GM21529 (cell line): ENCODE data around the gene UGT1A3.

ENCODE experiments used
- ATAC-seq: cut with Tn5 transposase; IDR thresholded peaks from one replicate; pipeline ENCODE4 v1.9.1; 2021; ENCODE audit not compliant: unreplicated experiment

The UGT1A3 gene

GRCh38 chr2:233793465-233794127 lies 64.8 kb downstream of the UGT1A3 start:
- ATAC-seq = no peak

DNA sequence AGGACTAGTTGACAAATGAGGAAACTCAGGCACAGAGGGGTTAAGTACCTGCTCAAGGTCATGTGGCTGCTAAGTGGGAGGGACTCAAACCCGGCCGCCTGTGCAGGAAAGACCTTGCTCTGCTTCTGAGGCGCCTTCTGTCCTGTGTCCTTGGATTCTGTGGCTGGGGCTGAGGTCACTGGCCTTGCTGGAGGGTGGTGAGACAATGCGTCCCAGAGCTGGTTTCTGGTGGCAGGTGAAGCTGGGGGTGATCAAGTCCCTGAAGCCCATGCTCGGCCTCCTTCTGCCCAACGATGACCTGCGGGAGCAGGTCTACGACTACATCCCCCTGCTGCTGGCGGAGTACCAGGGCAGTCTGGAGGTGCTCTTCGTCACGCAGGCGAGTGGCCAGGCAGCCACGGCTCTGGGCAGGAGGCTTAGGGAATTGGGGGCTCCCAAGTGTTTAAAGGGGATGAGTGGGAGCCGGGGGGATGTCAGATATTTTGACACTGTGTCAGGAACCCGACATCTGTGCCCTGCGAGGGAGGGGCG lies 65.4 kb downstream of the UGT1A3 start:
- ATAC-seq = no peak

DNA sequence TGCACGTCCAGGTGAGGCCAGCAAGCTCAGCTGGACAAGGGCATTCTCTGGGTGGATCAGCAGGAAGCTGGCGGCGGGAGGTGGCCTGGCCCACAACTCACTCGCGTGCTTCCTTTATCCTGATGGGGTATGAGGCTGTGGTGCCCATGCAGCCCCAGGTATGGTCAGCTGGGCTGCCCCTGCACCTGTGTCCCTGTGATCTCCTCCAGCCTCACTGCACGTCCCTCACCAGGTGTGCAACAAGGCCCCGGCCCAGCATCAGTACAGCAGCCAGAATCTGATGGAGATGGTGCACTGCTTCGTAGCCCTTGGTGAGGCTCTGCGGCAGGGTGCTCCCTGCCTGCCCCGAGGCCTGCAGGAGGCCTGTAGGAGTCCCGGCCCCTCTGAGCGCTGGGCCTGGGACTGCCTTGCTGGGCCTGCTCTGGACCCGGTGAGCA lies 66.9 kb downstream of the UGT1A3 start:
- no peak for ATAC-seq

GRCh38 chr2:233796254-233796653 lies 67.4 kb downstream of the UGT1A3 start:
- no peak for ATAC-seq

DNA sequence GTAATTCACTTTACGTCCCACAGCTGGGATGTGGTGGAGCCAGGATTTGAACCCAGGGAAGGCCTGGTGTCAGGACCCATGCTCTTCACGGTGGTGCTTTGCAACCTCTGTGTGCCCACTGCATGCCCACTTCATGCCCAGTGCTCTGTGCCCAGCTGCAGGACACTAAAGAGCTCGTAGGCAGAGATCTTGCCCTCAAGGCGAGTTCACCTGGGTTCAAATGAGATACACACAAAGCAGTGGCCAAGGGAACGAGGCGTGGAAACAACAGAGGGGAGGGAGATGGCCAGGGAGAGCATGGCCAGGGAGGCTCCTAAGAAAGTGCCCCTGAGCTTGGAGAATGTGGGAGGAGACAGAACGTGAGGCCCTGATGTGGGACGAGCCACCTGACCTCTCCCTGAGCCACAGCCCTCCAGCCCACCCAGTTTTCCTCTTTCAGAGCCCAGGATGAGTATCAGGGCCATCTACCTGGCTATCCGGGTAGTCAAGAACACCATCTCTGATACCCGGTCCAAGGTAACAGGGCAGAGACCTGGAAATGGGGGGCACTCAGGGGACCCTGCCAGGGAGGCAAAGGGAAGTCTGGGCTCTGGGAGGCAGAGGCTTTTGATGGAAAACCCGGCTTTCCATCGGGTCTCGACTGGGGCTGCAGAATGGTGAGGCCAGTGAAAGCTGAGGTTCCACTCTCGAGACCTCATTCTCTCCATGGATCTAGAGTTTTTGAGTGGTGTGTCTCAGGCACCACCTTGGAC lies 69.7 kb downstream of the UGT1A3 start:
- ATAC-seq = no peak

DNA sequence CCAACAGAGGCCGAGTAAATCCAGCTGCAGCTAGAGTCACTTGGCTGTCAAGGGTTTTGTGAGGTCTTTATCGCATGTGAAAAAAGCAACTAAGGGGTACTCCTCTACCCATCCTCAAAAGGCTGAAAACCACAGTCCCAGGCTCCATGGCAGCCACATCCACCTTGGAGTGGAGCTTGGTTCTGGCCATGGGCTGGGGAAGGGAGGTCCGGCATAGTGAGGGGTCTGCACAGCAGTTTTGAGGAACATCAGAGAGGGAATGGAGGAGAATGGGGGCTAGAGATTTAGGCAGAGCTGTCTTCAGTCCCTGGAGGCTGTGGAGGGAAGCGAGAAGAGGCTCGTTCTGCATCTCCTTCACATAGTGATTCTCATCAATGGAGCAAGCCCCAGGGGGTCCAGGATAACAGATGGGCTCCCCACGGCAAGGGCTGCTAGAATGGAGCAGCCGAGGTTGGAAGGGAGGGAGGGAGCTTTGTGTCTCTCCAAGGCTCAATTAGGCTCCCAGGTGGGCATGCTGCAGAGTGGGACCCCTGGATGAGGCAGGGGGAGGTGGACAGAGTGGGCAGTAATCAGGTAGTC lies 70.3 kb downstream of the UGT1A3 start:
- no peak for ATAC-seq

DNA sequence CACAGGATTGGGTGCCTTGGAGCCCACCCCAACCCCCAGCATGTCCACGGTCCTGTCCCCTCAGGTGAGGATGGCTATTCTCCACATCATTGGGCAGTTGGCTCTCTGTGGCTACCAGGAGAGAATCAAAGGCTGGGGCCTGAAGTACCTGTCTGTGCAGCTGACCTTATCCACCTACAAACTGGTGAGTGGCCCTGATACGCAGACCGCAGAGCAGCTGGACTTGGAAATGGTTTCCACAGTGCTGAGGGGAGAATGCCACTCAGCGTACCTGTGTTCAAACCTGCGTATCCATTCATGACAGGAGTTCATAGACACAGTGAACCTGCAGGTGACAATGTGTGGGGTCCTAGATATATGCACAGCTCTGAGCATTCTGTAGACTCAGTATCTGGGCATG lies 70.9 kb downstream of the UGT1A3 start:
- ATAC-seq = no peak

DNA sequence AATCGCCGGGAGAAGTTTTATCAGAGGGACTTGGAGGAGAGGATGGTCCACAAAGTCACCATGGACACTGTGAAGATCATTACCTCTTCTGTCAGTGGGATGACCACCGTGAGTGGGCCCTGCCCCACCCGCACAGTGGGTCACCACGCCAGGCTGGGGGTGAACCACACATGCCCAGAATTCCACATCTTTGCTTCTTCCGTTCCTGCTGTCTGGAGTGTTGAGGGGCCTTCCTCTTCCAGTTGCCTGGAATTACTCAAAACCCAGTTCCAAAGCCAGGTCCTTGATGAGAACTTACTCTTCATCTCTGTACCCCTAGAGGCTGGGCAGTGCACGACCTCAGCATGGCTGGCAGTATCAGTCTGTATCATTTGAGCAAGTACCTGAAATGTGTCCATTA lies 71.4 kb downstream of the UGT1A3 start:
- no peak for ATAC-seq

DNA sequence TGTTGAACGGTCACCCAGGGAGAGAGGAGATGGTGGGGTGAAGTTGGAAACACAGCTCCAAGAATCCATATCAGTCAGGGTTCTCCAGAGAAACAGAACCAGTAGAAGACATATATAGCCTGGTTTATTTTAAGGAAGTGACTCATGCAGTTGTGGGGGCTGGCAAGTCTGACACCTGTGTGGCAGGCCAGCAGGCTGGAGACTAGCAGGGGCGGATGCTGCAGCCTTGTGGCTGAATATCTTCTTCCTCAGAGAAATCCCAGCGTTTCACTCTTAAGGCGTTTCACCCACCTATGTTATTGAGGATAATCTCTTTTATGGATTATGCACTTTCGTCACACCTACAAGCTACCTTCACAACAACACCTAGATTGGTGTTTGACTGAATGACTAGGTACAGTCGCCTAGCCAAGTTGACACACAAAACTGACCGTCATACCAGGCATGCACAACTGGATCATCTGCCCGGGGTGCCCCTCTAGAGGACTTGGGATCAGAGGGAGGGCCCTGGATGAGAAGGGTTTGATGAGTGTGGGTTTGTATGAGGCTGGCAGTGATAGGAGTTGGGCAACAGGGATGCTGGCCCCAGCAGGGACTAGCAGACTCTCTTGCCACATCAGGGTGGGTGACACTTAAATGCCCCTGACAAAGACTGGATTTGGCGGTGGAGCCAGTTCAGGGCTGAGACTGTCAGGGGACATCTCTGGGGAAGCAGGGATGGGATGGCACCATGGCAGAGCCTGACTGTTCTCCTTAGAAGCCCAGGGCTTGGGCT lies 72.7 kb downstream of the UGT1A3 start:
- peak; percentile 64 for ATAC-seq

GRCh38 chr2:233802132-233802815 lies 73.4 kb downstream of the UGT1A3 start:
- ATAC-seq = no peak

DNA sequence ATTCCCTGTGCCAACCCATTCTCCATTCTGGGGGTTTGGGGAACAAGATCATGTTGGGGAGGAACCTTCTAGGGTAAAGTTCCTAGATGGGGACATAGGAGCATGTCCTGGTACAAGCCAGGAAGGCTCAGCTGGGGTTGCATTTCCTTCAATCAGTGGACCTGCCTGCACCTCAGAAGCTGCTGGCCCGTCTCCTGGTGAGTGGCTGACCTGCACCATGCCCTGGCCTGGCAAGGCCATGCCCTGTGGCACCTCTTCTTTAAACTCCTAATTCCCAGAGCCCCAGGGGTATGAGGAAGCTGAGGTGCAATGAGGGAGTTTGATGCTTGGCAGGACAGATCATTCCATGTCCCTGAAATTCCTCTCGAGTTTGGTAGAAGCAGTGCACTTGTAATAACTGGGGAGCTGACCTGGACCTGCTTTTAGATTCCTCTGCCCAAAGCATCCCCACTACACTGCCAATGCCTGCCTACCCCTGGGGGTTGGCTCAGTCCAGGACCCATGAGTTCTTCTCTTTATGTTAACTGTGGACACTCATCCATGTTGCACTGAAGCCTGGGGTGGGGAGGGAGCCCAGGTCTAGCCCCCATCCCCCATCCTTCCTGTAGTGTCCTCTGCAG lies 74.6 kb downstream of the UGT1A3 start:
- ATAC-seq = no peak

- no peak for ATAC-seq
Observed at GRCh38 chr2:233803994-233804393, 75.2 kb downstream of the UGT1A3 start.

DNA sequence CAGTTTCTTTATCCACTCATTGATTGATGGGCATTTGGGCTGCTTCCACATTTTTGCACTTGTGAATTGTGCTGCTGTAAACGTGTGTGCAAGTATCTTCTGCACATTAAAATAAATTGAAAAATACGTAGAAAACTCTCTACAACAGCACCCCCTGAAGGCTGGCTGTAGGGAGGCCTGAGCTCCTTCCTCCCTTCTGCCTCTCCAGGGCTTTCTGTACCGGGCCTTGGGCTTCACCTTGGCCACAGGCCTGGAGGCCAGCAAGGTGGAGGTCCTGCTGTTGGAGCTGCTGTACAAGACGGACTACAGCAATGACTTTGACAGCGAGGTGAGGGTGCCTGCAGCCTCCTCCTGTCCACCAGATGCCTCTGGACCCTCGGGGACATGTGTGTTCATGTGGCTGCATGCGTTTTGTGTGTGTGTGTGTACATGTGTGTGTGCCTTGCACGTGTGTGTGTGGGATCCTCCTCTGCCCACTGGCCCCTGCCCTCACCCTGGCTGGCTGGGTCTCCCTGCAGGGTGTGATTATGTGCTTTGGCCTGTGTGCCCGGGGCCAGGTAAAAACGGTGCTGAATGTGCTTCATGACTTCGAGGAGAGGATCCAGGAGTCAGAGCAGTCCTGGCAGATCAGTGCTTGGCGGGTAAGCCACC lies 78.5 kb downstream of the UGT1A3 start:
- ATAC-seq = no peak

DNA sequence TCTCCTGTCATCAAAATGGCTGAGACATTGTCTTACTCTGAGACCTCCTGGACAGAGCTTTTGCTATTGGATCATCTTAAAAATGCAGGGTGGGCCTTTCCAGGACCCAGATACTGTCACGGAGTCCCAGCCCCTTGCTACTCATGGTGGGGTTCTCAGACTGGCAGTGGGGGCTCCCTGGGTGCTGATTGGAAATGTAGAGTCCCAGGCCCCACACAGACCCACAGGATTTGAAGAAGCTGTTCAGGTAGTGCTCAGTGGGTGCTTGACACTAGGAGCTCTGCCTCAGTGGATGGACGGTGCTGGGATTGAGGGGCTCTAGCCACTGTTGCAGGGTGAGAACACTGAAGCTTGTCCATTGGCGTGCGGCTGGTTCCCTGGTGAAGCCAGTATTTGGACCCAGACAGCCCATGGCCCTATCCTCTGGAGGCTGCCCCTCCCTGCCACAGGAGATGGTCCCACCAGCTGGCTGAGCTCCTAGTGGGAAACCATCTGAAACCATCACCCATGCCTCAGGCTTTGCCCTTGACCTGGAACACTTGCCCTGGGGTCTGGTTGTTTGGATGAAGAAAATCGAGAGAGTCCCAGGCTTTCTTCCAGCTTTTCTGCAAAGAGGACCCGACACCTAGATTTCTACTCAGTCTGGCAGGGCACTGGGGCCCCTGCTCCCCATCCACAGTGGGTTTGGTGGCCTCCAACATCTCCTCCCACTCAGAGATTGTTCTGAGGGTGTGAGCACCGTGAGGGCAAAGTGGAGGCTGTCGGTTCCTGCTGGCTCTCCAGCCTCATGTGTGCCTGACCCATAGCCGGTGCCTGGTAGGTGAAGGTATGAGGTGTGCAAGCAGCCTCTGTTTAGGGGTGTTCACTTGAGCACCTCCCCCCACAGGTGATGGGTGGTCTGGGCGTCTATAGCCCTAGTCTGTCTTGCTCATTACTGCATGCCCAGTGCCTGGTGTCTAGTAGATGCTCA lies 79.4 kb downstream of the UGT1A3 start:
- ATAC-seq = no peak

GRCh38 chr2:233810385-233810784 lies 81.5 kb downstream of the UGT1A3 start:
- no peak for ATAC-seq

GRCh38 chr2:233811087-233811486 lies 82.2 kb downstream of the UGT1A3 start:
- no peak for ATAC-seq

DNA sequence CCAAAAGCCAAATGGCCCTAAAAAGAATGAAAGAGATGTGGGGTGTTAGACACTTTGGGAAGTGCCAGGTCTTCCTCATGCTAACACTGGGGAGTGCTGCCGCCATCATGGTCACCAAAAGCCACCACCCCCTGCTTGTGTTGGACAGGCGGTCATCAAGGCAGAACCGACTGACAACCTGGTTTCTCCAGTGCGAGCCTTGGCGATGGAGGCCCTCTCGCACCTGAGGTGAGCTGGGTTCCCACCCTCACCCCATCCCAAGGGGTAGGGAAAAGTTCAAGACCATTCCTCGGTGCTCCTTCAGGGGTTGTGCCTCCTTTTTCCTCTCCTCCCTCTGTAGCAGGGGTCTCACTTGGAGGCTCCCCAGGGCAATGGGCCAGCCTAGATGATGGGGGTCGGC lies 82.9 kb downstream of the UGT1A3 start:
- ATAC-seq = no peak

- no peak for ATAC-seq
Observed at GRCh38 chr2:233813236-233814055, 84.6 kb downstream of the UGT1A3 start.
